Lower leg skin (tissue), 3 donors: ENCODE data around the gene UTRN.

ENCODE experiments used
- POLR2A ChIP-seq, 2 donors: fragments of 450-650 bp; IDR thresholded peaks; one replicate each; pipeline ENCODE4 v1.6.1; 2016 to 2017; ENCODE audit warnings: antibody characterized with exemption in 2 of 2, mild to moderate bottlenecking in 1 of 2, moderate library complexity in 1 of 2
- TF ChIP-seq, protein P1 (sequence below), 3 donors: fragments of 450-650 bp; IDR thresholded peaks; one replicate each; pipeline ENCODE4 v1.5.1; 2016; ENCODE audit warnings: antibody characterized with exemption in 3 of 3, mild to moderate bottlenecking in 3 of 3, moderate library complexity in 2 of 3

DNA sequence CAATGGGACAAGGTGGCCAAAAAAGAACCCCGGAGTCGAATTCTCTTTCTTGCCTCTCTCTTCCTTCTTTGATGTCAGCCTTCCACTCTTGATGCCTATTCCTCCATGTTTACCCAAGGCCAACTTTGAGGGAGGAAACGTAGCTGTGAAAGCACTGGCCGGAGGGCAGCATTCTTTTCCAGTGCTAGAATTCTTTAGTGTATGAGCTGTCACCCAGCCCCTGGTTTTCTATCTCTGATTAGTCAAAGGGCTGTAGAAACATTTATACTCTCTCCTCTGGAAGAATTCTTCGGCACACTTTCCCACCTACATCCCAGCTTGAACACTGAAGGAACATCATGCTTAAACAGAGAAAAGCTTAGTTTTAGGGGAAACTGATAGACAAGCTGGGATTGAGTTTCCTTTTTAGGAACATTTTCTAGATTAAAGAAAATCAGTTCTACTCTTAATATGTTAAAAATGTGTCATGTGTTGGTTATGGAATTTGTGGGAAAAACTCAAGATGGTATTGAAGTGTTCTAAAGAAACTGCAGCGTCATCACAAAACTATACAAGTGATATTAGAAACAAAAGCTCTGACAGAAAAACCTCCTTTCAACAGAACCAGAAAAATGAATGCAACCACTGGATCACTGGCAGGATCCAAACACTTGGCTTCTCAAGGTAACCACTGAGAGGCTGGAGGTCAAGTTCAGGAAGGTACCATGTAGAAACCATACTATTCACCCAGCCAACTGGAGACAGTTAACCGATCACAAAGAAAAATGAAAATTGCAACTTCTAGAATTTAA lies 20.7 kb upstream of the UTRN start:
- TF ChIP-seq, protein P1, sequence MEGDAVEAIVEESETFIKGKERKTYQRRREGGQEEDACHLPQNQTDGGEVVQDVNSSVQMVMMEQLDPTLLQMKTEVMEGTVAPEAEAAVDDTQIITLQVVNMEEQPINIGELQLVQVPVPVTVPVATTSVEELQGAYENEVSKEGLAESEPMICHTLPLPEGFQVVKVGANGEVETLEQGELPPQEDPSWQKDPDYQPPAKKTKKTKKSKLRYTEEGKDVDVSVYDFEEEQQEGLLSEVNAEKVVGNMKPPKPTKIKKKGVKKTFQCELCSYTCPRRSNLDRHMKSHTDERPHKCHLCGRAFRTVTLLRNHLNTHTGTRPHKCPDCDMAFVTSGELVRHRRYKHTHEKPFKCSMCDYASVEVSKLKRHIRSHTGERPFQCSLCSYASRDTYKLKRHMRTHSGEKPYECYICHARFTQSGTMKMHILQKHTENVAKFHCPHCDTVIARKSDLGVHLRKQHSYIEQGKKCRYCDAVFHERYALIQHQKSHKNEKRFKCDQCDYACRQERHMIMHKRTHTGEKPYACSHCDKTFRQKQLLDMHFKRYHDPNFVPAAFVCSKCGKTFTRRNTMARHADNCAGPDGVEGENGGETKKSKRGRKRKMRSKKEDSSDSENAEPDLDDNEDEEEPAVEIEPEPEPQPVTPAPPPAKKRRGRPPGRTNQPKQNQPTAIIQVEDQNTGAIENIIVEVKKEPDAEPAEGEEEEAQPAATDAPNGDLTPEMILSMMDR (IDR thresholded peaks at IDR 0.05): no peak
- TF ChIP-seq POLR2A (IDR thresholded peaks at IDR 0.05): no peak
